ENCODE data around the gene PRLR. TPM values are rescaled to one million over a fixed set of nuclear protein-coding genes. Genes with fewer than 3 reads are reported as not detected.
"Not testable (repeated sequence)": the region's sequence is repeated elsewhere in the genome, so short reads cannot be mapped to it uniquely, and the experiment has no call there.

PRLR gene
- total and polyA plus RNA-seq, 2 of the 13 experiments (the other 11 are each of a cell fraction or from before 2014, with no cell fraction given), result 12.2 to 13.3 TPM

- BruUV-seq (replicated peaks), result no TSS peak
- POLR2A ChIA-PET, result no interaction called here
- intact Hi-C loops (cut with micrococcal nuclease; ENCODE audit: unreplicated experiment), result no loop called here
These were observed 118.0 kb downstream of the PRLR start for GRCh38 chr5:35112300-35112699.

GRCh38 chr5:35104550-35104949, 125.7 kb downstream of the PRLR start:
- 57% methylated on average over 10 of the region's 11 CpGs for WGBS (ENCODE audit: low lambda C conversion rate)
- Histone ChIP-seq H3K4me3 (replicated peaks in 1 of 3; ENCODE audit: insufficient read depth in 1 of 3, low read depth in 2 of 3, low read length in 3 of 3) (0 out of 6 replicates have a peak overlapping the region, but pooled peaks of 1 of the 3 experiments have one; percentile 16), H3K4me2 (ENCODE audit: low read depth, low read length) (peak overlapping the region; percentile 39), H3K4me1 (ENCODE audit: insufficient read depth, low read length) (peaks cover 19% of the 10 kb centered on the region)
- H3K79me2 ChIP-seq (ENCODE audit: insufficient read depth, low read length); in situ Hi-C loops (cut with HindIII; ENCODE audit: extremely low pct_ligation_motif_present, low pct_unique_long_range_greater_than_20kb); H2AFZ ChIP-seq (ENCODE audit: low read length); intact Hi-C loops (cut with micrococcal nuclease; ENCODE audit: unreplicated experiment); H4K20me1 ChIP-seq (ENCODE audit: insufficient read depth, low read length); H3K9me3 ChIP-seq (ENCODE audit: low read length); H3K27me3 ChIP-seq (ENCODE audit: control insufficient read depth in 1 of 2, insufficient read depth in 2 of 2, low read length in 2 of 2); BruUV-seq (replicated peaks); H3K9ac ChIP-seq (ENCODE audit: insufficient read depth, low read depth, low read length); H3K27ac ChIP-seq (ENCODE audit: extremely low read length, insufficient read depth, low read length); H3K36me3 ChIP-seq (replicated peaks in 1 of 2; ENCODE audit: control insufficient read depth in 1 of 2, insufficient read depth in 2 of 2, low read length in 2 of 2); TF ChIP-seq SOX13 (IDR thresholded peaks at IDR 0.05): not testable (repeated sequence)
- POLR2A ChIA-PET, result interaction anchor here (1.0 to 1.5 kb wide), 2 partner anchors 30 to 54 kb away, joined by 3 to 4 read pairs; no protein-coding TSS in a partner anchor
- CTCF ChIA-PET (ENCODE audit: low intra/inter-chr PET ratio, low total read pairs), result interaction anchor here (1.1 kb wide), 1 partner anchor 79 kb away, joined by 3 read pairs; no protein-coding TSS in a partner anchor
- FAIRE-seq, result peak; percentile 53
- ATAC-seq, result peak; percentile 81
- DNase-seq (ENCODE audit: low spot score), result peak; percentile 60
- peak; percentile 42; the same call in 1 of the 2 replicates for TF ChIP-seq MED1 (CRISPR knock-in tag; IDR thresholded peaks at IDR 0.05)
- TF ChIP-seq ZNF574 (CRISPR knock-in tag; IDR thresholded peaks at IDR 0.05), result peak; percentile 25; the same call in 1 of the 2 replicates
- 0 out of 2 replicates have a peak, but pooled peaks have one; percentile 30 for TF ChIP-seq ZBTB20 (CRISPR knock-in tag; IDR thresholded peaks at IDR 0.05; ENCODE audit: borderline replicate concordance, low read depth)
- peak; percentile 42; the same call in 1 of the 2 replicates for TF ChIP-seq ZNF292 (CRISPR knock-in tag; IDR thresholded peaks at IDR 0.05; ENCODE audit: borderline replicate concordance, low read depth)
- TF ChIP-seq SOX13 (CRISPR knock-in tag; conservative IDR thresholded peaks at IDR 0.05 in 1 of 2, IDR thresholded peaks at IDR 0.05 in 1 of 2), result peak in 1 of 2 experiments; percentile 42; a peak in 1 of 4 replicates
- TF ChIP-seq HOMEZ (CRISPR knock-in tag; IDR thresholded peaks at IDR 0.05; ENCODE audit: low read depth), result peak; percentile 86; the same call in 1 of the 2 replicates
- TF ChIP-seq ZBTB7B (CRISPR knock-in tag; IDR thresholded peaks at IDR 0.05), result 0 out of 2 replicates have a peak, but pooled peaks have one; percentile 27
- TF ChIP-seq HDAC2 (CRISPR knock-in tag; IDR thresholded peaks at IDR 0.05), result 0 out of 2 replicates have a peak, but pooled peaks have one; percentile 27

More at GRCh38 chr5:35112300-35112699, 118.0 kb downstream of the PRLR start:
- FAIRE-seq (no peak), ATAC-seq (no peak), DNase-seq (ENCODE audit: low spot score) (no peak)
- Histone ChIP-seq H2AFZ (ENCODE audit: low read length) (no peak overlapping the region), H3K9ac (ENCODE audit: insufficient read depth, low read depth, low read length) (no peak overlapping the region), H3K27me3 (ENCODE audit: control insufficient read depth in 1 of 2, insufficient read depth in 2 of 2, low read length in 2 of 2) (no peaks in the 10 kb centered on the region), H3K79me2 (ENCODE audit: insufficient read depth, low read length) (no peaks in the 10 kb centered on the region), H4K20me1 (ENCODE audit: insufficient read depth, low read length) (no peaks in the 10 kb centered on the region), H3K36me3 (replicated peaks in 1 of 2; ENCODE audit: control insufficient read depth in 1 of 2, insufficient read depth in 2 of 2, low read length in 2 of 2) (no peaks in the 10 kb centered on the region; a peak in 1 of 5 replicates), H3K4me1 (ENCODE audit: insufficient read depth, low read length) (peaks cover 18% of the 10 kb centered on the region), H3K9me3 (ENCODE audit: low read length) (no peaks in the 10 kb centered on the region), H3K4me2 (ENCODE audit: low read depth, low read length) (no peak overlapping the region), H3K4me3 (replicated peaks in 1 of 3; ENCODE audit: insufficient read depth in 1 of 3, low read depth in 2 of 3, low read length in 3 of 3) (no peak overlapping the region), H3K27ac (ENCODE audit: extremely low read length, insufficient read depth, low read length) (no peak overlapping the region)
- in situ Hi-C loops (cut with HindIII; ENCODE audit: extremely low pct_ligation_motif_present, low pct_unique_long_range_greater_than_20kb), result no loop called here
- WGBS (ENCODE audit: low lambda C conversion rate), result 90% methylated on average over 4 of the region's 4 CpGs
- CTCF ChIA-PET (ENCODE audit: low intra/inter-chr PET ratio, low total read pairs), result no interaction called here
- TF ChIP-seq TAF1 (CRISPR knock-in tag; IDR thresholded peaks at IDR 0.05) (no peak), TEAD2 (CRISPR knock-in tag; IDR thresholded peaks at IDR 0.05) (no peak), POLR2G (IDR thresholded peaks at IDR 0.05; ENCODE audit: low read depth, low read length) (no peak), ZNF589 (CRISPR knock-in tag; conservative IDR thresholded peaks at IDR 0.05) (no peak), E2F5 (CRISPR knock-in tag; conservative IDR thresholded peaks at IDR 0.05) (no peak), ZNF841 (CRISPR knock-in tag; IDR thresholded peaks at IDR 0.05; ENCODE audit: borderline replicate concordance) (no peak)
